Hepatocyte (in vitro differentiated cells): ENCODE data around the gene C1QTNF7.

ENCODE experiments used
- EZH2 ChIP-seq: fragments of 200-600 bp; sonication (generic); IDR thresholded peaks from 2 replicates; pipeline ENCODE4 v1.6.1; 2016; ENCODE audit warnings: antibody characterized with exemption, mild to moderate bottlenecking, borderline replicate concordance
- EZH2phosphoT487 ChIP-seq: fragments of 200-600 bp; sonication (generic); IDR thresholded peaks from one replicate; pipeline ENCODE4 v1.6.1; 2018; ENCODE audit warnings: antibody characterized with exemption, mild to moderate bottlenecking, low read depth, moderate library complexity; ENCODE audit not compliant: unreplicated experiment, severe bottlenecking
- TF ChIP-seq, protein P1 (sequence below): fragments of 200-600 bp; sonication (generic); IDR thresholded peaks from 2 replicates; pipeline ENCODE4 v1.5.1; 2016; ENCODE audit warnings: antibody characterized with exemption, mild to moderate bottlenecking; ENCODE audit not compliant: poor library complexity

DNA sequence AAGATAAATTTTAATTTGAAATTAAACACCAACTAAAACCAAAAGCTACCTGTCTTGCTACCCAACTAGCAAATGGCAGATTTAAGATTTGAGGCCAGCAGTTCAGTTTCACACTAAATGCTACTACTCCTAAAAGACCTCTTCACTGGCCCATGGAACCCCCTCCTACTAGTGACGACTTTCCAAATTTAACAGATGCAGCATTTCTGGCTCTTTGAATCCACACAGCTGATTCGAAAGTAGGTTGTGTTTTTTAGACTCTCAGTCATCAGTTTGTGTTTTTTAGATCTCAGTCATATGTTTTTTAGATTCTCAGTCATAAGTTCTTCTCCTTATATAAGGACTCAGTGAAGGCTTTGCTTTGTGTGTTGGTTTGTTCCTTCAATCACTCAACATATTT lies 30.8 kb downstream of the C1QTNF7 start:
- TF ChIP-seq EZH2 (no peak), EZH2phosphoT487 (no peak)
- TF ChIP-seq, protein P1, sequence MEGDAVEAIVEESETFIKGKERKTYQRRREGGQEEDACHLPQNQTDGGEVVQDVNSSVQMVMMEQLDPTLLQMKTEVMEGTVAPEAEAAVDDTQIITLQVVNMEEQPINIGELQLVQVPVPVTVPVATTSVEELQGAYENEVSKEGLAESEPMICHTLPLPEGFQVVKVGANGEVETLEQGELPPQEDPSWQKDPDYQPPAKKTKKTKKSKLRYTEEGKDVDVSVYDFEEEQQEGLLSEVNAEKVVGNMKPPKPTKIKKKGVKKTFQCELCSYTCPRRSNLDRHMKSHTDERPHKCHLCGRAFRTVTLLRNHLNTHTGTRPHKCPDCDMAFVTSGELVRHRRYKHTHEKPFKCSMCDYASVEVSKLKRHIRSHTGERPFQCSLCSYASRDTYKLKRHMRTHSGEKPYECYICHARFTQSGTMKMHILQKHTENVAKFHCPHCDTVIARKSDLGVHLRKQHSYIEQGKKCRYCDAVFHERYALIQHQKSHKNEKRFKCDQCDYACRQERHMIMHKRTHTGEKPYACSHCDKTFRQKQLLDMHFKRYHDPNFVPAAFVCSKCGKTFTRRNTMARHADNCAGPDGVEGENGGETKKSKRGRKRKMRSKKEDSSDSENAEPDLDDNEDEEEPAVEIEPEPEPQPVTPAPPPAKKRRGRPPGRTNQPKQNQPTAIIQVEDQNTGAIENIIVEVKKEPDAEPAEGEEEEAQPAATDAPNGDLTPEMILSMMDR = no peak
